ENCODE measurements around the gene NKD2. TPM values are rescaled to one million over a fixed set of nuclear protein-coding genes. Genes with fewer than 3 reads are reported as not detected.

Gene NKD2
- total and polyA plus RNA-seq, 2 of the 4 experiments (the other 2 are of a cell fraction) = not detected

DNA sequence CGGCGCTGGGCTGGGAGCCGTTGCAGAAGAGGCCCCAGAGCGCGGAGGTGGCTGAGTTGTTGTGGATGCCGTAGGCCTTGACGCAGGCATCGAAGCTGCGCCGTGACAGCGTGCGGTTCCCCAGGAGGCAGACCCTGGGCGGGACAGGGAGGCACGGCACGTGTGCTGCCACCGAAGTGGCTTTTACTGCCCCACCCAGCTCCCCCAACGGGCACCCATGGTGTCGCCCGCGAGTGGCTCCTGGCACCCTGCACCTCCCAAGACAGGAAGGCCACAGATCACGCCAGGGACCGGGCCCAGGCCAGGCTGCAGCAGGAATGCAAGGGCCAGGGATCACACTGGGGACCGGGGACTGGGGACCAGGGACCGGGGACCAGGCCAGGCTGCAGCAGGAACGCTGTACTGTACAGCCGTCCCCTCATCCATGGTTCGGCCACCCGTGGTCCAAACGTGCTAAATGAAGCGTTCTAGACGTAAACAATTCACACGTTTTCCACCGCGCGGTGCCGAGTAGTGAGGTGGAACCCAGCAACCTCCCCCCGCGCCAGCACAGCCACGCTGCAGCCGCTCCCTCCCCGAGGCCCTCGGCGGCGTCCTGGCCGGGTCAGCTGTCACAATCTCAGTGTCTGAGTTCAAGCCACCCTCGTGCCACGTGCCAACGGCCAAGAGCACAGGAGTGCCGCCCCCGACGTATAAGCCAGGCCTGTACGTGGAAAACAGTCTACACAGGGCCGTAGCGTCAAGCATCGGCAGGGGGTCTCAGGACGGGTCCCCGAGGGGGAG, 75.4 kb downstream of the NKD2 start:
- no peaks in the 10 kb centered on the region for H3K9me1 ChIP-seq (ENCODE audit: insufficient read depth, low read length)
- H3K9me3 ChIP-seq (ENCODE audit: control insufficient read depth, insufficient read depth, low read length) = no peaks in the 10 kb centered on the region
- H3K4me1 ChIP-seq (ENCODE audit: control insufficient read depth, insufficient read depth, low read length) = no peaks in the 10 kb centered on the region
- H3K27me3 ChIP-seq (ENCODE audit: control insufficient read depth, insufficient read depth, low read length) = no peaks in the 10 kb centered on the region
- DNase-seq (no peak), ATAC-seq (ENCODE audit: low read depth) (no peak)
- H3K4ac ChIP-seq (ENCODE audit: low read depth, low read length) = no peak overlapping the region
- WGBS, 2 experiments (ENCODE audit: extremely low coverage in 2 of 2, insufficient read length in 1 of 2) = 94% methylated on average over 45 of the region's 57 CpGs; no CpG with 5 or more reads in 1 of the 2 experiments
- no peak overlapping the region for H3K14ac ChIP-seq (replicated peaks; ENCODE audit: low read depth, low read length)
- H2AFZ ChIP-seq (replicated peaks; ENCODE audit: low read length, poor library complexity) = no peak overlapping the region
- no peak overlapping the region for H2BK15ac ChIP-seq (ENCODE audit: low read depth, low read length)
- H3K27ac ChIP-seq (ENCODE audit: insufficient read depth, low read length) = no peak overlapping the region
- H2AK9ac ChIP-seq (replicated peaks; ENCODE audit: low read depth, low read length, poor library complexity) = no peak overlapping the region
- no peak overlapping the region for H4K5ac ChIP-seq (ENCODE audit: low read depth, low read length)
- TF ChIP-seq, protein P1, sequence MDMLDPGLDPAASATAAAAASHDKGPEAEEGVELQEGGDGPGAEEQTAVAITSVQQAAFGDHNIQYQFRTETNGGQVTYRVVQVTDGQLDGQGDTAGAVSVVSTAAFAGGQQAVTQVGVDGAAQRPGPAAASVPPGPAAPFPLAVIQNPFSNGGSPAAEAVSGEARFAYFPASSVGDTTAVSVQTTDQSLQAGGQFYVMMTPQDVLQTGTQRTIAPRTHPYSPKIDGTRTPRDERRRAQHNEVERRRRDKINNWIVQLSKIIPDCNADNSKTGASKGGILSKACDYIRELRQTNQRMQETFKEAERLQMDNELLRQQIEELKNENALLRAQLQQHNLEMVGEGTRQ (IDR thresholded peaks at IDR 0.05; ENCODE audit: low read depth, low read length) = no peak
- TF ChIP-seq CHD1 (IDR thresholded peaks at IDR 0.05; ENCODE audit: low read depth, low read length) (no peak), SMC3 (IDR thresholded peaks at IDR 0.05; ENCODE audit: low read depth, low read length) (no peak), RFX5 (IDR thresholded peaks at IDR 0.05; ENCODE audit: low read depth, low read length) (no peak), BHLHE40 (IDR thresholded peaks at IDR 0.05; ENCODE audit: low read depth, low read length) (no peak), FOS (IDR thresholded peaks at IDR 0.05; ENCODE audit: low read depth, low read length) (no peak), MAZ (IDR thresholded peaks at IDR 0.05; ENCODE audit: borderline replicate concordance, low read depth, low read length) (no peak), CEBPB (IDR thresholded peaks at IDR 0.05; ENCODE audit: low read depth, low read length) (no peak), RCOR1 (IDR thresholded peaks at IDR 0.05; ENCODE audit: insufficient replicate concordance, low read length) (no peak), MXI1 (IDR thresholded peaks at IDR 0.05; ENCODE audit: borderline replicate concordance, low read depth, low read length) (no peak)
- TF ChIP-seq, protein P2, sequence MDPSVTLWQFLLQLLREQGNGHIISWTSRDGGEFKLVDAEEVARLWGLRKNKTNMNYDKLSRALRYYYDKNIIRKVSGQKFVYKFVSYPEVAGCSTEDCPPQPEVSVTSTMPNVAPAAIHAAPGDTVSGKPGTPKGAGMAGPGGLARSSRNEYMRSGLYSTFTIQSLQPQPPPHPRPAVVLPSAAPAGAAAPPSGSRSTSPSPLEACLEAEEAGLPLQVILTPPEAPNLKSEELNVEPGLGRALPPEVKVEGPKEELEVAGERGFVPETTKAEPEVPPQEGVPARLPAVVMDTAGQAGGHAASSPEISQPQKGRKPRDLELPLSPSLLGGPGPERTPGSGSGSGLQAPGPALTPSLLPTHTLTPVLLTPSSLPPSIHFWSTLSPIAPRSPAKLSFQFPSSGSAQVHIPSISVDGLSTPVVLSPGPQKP (IDR thresholded peaks at IDR 0.05; ENCODE audit: borderline replicate concordance, low read depth, low read length) = no peak
- TF ChIP-seq, protein P3, sequence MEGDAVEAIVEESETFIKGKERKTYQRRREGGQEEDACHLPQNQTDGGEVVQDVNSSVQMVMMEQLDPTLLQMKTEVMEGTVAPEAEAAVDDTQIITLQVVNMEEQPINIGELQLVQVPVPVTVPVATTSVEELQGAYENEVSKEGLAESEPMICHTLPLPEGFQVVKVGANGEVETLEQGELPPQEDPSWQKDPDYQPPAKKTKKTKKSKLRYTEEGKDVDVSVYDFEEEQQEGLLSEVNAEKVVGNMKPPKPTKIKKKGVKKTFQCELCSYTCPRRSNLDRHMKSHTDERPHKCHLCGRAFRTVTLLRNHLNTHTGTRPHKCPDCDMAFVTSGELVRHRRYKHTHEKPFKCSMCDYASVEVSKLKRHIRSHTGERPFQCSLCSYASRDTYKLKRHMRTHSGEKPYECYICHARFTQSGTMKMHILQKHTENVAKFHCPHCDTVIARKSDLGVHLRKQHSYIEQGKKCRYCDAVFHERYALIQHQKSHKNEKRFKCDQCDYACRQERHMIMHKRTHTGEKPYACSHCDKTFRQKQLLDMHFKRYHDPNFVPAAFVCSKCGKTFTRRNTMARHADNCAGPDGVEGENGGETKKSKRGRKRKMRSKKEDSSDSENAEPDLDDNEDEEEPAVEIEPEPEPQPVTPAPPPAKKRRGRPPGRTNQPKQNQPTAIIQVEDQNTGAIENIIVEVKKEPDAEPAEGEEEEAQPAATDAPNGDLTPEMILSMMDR (conservative IDR thresholded peaks at IDR 0.05; ENCODE audit: low read depth, low read length) = no peak
- H3K18ac ChIP-seq (ENCODE audit: low read depth, low read length) = no peak overlapping the region
- ChIA-PET CTCF (no interaction called here), POLR2A (ENCODE audit: unreplicated experiment) (no interaction called here)
- no peak overlapping the region for H4K8ac ChIP-seq (ENCODE audit: low read depth in 2 of 2, low read length in 2 of 2)
- H3K9ac ChIP-seq (ENCODE audit: low read depth, low read length) = no peak overlapping the region
- BruUV-seq (replicated peaks) = no TSS peak
- no peak overlapping the region for H3K56ac ChIP-seq (ENCODE audit: extremely low read depth, insufficient read depth, low read length)
- H2BK5ac ChIP-seq (ENCODE audit: low read depth, low read length, poor library complexity, severe bottlenecking) = no peak overlapping the region
- peaks cover 25% of the 10 kb centered on the region; the same call in 1 of the 2 replicates for H3K36me3 ChIP-seq (ENCODE audit: control insufficient read depth, insufficient read depth, low read length)
- H3K4me3 ChIP-seq (ENCODE audit: insufficient read depth, low read depth, low read length) = no peak overlapping the region
- H2BK20ac ChIP-seq (ENCODE audit: low read depth, low read length) = no peak overlapping the region
- H3K79me1 ChIP-seq (ENCODE audit: low read depth in 1 of 2, low read length in 2 of 2) = no peaks in the 10 kb centered on the region
- no peak overlapping the region for H3K23ac ChIP-seq (ENCODE audit: low read depth, low read length)
- intact Hi-C loops (cut with micrococcal nuclease) (no loop called here), in situ Hi-C loops (cut with MboI; ENCODE audit: low sequenced_read_pairs) (no loop called here), dilution Hi-C loops (cut with HindIII; ENCODE audit: low sequenced_read_pairs, unreplicated experiment) (no loop called here)
- no peaks in the 10 kb centered on the region; the same call in 1 of the 2 replicates for H4K20me1 ChIP-seq (ENCODE audit: insufficient read depth, low read length)
- H2AK5ac ChIP-seq (ENCODE audit: low read depth, low read length) = no peak overlapping the region
- no peak overlapping the region for H2BK120ac ChIP-seq (ENCODE audit: low read depth, low read length)
- H4K91ac ChIP-seq (ENCODE audit: insufficient read depth, low read depth, low read length) = no peak overlapping the region
- no peak overlapping the region for H3K4me2 ChIP-seq (ENCODE audit: low read depth, low read length)

All from IMR-90 (cell line).